RWPE2 (cell line): ENCODE results near the gene ASTN2.

ENCODE experiments used
- ATAC-seq: fragments of 200-7000 bp; cut with Tn5 transposase; 3 replicates; pipeline ENCODE4 v1.9.1; 2021; ENCODE audit warnings: low read depth
- DNase-seq: peaks from one replicate; pipeline ENCODE4 v3.0.0-alpha.2; 2020; ENCODE audit warnings: low spot score
- H3K27ac ChIP-seq: fragments of 450-650 bp; 2 replicates; pipeline ENCODE4 v1.5.1; 2017; ENCODE audit warnings: mild to moderate bottlenecking; ENCODE audit not compliant: poor library complexity, severe bottlenecking
- H3K27me3 ChIP-seq: fragments of 250-450 bp; sonication (Bioruptor Pico); 2 replicates; pipeline ENCODE4 v1.5.1; 2021; ENCODE audit warnings: mild to moderate bottlenecking, moderate library complexity; ENCODE audit not compliant: insufficient read depth, poor library complexity, severe bottlenecking
- H3K36me3 ChIP-seq: fragments of 250-450 bp; sonication (Bioruptor Pico); 2 replicates; pipeline ENCODE4 v1.5.1; 2020; ENCODE audit warnings: low read depth, mild to moderate bottlenecking, moderate library complexity
- H3K4me1 ChIP-seq: fragments of 250-450 bp; sonication (Bioruptor Pico); 2 replicates; pipeline ENCODE4 v1.5.1; 2021; ENCODE audit warnings: mild to moderate bottlenecking, moderate library complexity; ENCODE audit not compliant: insufficient read depth, poor library complexity, severe bottlenecking
- H3K4me3 ChIP-seq: fragments of 250-450 bp; sonication (Bioruptor Pico); 2 replicates; pipeline ENCODE4 v1.5.1; 2021; ENCODE audit warnings: mild to moderate bottlenecking, moderate library complexity; ENCODE audit not compliant: severe bottlenecking
- H3K9me3 ChIP-seq: fragments of 250-450 bp; sonication (Bioruptor Pico); 2 replicates; pipeline ENCODE4 v1.5.1; 2021; ENCODE audit warnings: mild to moderate bottlenecking, moderate library complexity; ENCODE audit not compliant: severe bottlenecking
- TF ChIP-seq, protein P1 (sequence below): fragments of 450-650 bp; IDR thresholded peaks from one replicate; pipeline ENCODE4 v1.5.1; 2017; ENCODE audit warnings: mild to moderate bottlenecking, moderate library complexity; ENCODE audit not compliant: poor library complexity, severe bottlenecking

Gene ASTN2

DNA sequence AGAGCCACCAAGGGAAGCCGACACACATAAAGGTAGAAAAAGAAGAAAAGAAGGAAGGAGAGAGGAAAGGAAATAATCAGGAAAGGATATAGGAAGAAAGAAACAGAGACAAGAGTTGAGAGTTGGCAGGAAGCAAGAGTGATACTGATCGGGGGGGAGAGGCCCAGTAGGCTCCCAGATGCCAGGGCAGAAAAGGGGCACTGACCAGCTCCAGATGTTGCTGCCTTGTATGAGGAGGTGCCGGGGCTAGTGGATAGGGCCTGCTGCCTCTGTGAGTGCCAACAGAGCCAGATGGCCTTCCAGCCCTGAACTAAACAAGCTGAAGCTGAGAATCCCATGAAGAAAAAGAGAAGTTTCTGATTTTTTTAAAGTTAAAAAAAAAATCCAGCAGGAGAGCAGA, 809.8 kb downstream of the ASTN2 start:
- TF ChIP-seq, protein P1, sequence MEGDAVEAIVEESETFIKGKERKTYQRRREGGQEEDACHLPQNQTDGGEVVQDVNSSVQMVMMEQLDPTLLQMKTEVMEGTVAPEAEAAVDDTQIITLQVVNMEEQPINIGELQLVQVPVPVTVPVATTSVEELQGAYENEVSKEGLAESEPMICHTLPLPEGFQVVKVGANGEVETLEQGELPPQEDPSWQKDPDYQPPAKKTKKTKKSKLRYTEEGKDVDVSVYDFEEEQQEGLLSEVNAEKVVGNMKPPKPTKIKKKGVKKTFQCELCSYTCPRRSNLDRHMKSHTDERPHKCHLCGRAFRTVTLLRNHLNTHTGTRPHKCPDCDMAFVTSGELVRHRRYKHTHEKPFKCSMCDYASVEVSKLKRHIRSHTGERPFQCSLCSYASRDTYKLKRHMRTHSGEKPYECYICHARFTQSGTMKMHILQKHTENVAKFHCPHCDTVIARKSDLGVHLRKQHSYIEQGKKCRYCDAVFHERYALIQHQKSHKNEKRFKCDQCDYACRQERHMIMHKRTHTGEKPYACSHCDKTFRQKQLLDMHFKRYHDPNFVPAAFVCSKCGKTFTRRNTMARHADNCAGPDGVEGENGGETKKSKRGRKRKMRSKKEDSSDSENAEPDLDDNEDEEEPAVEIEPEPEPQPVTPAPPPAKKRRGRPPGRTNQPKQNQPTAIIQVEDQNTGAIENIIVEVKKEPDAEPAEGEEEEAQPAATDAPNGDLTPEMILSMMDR, result no peak
- H3K4me3 ChIP-seq, result no peak overlapping the region
- ATAC-seq, result no peak
- no peaks in the 10 kb centered on the region for H3K27me3 ChIP-seq
- no peaks in the 10 kb centered on the region for H3K36me3 ChIP-seq
- no peaks in the 10 kb centered on the region for H3K4me1 ChIP-seq
- DNase-seq, result no peak
- H3K27ac ChIP-seq, result no peak overlapping the region
- H3K9me3 ChIP-seq, result no peaks in the 10 kb centered on the region

DNA sequence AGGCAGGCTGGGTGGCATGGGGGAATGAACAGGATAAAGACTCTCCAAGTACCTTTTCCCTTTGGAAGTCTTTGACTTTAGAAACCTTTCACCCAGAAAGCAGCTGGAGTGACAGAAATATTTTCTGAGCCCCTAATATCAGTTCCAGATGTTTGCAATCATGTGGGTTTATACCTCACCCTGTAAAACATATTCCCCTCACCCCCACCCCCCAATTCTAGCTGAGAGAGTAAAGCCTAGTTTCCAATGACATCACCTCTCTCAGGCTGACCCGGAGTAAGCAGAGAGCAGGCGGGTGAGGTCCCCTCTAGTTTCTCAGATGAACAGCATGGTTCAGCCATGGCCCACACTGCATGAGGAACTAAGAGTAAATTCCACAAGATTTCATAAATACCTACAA, 810.6 kb downstream of the ASTN2 start:
- H3K4me3 ChIP-seq, result no peak overlapping the region
- TF ChIP-seq, protein P1, result no peak

DNA sequence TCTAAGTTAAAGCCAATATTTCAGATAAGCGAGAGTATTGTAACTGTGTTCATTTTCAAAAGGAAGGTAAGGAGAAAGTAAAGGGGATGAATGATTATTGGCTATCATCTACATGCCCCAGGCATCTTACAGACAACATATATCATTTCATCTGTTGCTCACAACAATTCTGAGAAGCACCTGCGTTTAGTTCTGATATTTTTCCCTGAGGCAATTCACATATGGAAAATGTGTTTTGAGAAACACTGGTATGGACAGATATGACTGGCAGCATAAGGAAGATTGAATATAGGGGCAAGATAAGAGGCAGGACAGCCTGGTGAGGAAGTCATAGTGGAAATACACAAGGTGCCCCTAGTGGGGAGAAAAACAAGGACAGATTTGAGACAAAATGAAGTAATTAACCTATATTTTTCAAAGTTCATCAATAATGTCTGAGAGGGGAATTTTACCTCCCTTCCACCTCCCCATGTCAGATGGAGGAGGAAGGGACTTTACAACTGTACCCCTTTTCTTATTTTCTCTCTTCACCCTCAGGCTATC, 815.4 kb downstream of the ASTN2 start:
- H3K27me3 ChIP-seq, result no peaks in the 10 kb centered on the region
- no peak overlapping the region for H3K4me3 ChIP-seq
- ATAC-seq, result no peak
- H3K9me3 ChIP-seq, result no peaks in the 10 kb centered on the region
- DNase-seq, result no peak
- H3K4me1 ChIP-seq, result no peaks in the 10 kb centered on the region
- TF ChIP-seq, protein P1, result no peak
- H3K36me3 ChIP-seq, result no peaks in the 10 kb centered on the region
- H3K27ac ChIP-seq, result no peak overlapping the region

More for the DNA sequence above, 810.6 kb downstream of the ASTN2 start:
- ATAC-seq, result no peak
- DNase-seq, result no peak
- H3K4me1 ChIP-seq, result no peaks in the 10 kb centered on the region
- H3K9me3 ChIP-seq, result no peaks in the 10 kb centered on the region
- H3K36me3 ChIP-seq, result no peaks in the 10 kb centered on the region
- no peaks in the 10 kb centered on the region for H3K27me3 ChIP-seq
- H3K27ac ChIP-seq, result no peak overlapping the region

DNA sequence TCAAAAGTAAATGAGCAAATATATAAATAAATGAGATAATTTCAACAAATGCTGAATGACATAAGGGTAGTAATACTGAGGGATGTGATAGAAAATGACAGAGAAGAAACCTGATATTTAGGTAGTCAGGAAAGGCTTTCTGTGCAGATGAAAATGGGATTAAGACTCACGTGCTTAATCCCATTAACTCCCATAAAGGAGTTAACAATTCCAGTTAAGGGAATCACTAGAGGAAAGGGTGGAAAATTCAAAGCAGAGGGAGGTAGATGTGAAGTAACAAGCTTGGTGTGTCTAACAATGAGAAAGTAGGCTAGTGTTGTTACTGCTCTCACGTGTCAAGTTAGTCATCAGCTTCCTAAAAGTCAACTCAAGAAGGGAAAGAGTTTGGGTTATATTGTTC, 818.2 kb downstream of the ASTN2 start:
- no peaks in the 10 kb centered on the region for H3K27me3 ChIP-seq
- H3K4me1 ChIP-seq, result no peaks in the 10 kb centered on the region
- H3K4me3 ChIP-seq, result no peak overlapping the region
- DNase-seq (no peak), ATAC-seq (no peak)
- TF ChIP-seq, protein P1, result no peak
- no peak overlapping the region for H3K27ac ChIP-seq
- H3K9me3 ChIP-seq, result no peaks in the 10 kb centered on the region
- H3K36me3 ChIP-seq, result no peaks in the 10 kb centered on the region

DNA sequence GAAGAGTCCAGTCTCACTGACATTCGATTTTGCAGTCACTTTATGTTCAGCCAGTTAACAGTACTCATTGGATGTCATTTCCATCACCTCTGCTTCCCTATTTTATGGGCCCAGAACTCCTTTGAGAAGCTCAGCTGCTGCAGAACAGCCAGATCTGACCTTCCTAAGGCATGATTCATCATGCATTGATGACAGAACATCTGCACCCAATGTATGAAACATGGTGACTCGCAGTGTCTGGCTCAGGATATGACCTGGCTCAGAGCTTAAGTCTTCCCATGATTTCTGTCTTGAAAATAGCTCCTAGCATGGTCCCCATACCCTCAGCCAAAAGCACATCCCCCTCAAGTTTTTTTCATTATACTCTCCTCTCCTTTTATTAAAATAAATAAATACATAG, 820.3 kb downstream of the ASTN2 start:
- no peak for DNase-seq
- no peak overlapping the region for H3K4me3 ChIP-seq
- TF ChIP-seq, protein P1, result no peak
- no peaks in the 10 kb centered on the region for H3K36me3 ChIP-seq
- H3K27ac ChIP-seq, result no peak overlapping the region
- peak; percentile 87 for ATAC-seq
- no peaks in the 10 kb centered on the region for H3K27me3 ChIP-seq
- H3K4me1 ChIP-seq, result no peaks in the 10 kb centered on the region
- no peaks in the 10 kb centered on the region for H3K9me3 ChIP-seq
